Measurements from ENCODE around the gene AUNIP. TPM values are rescaled to one million over a fixed set of nuclear protein-coding genes. Genes with fewer than 3 reads are reported as not detected.
A peak's percentile ranks its signal among the peaks of the same experiment; 100 is the strongest.

The AUNIP gene
- total and polyA plus RNA-seq, 2 donors from 2014 or later, result 0.38 TPM; not detected in 1

- Histone ChIP-seq H3K27ac (ENCODE audit: low read depth in 2 of 2, low read length in 2 of 2) (peak overlapping the region in 1 of 2 donors; percentile 30), H3K4me3 (ENCODE audit: low read length in 3 of 3) (no peak overlapping the region), H3K9me3 (ENCODE audit: control insufficient read depth in 2 of 3, insufficient read depth in 1 of 3, low read length in 3 of 3) (no peaks in the 10 kb centered on the region), H3K36me3 (ENCODE audit: control insufficient read depth in 2 of 3, insufficient read depth in 3 of 3, low read length in 3 of 3) (no peaks in the 10 kb centered on the region), H3K27me3 (ENCODE audit: control insufficient read depth, insufficient read depth, low read length) (no peaks in the 10 kb centered on the region), H3K4me1 (ENCODE audit: control insufficient read depth in 2 of 3, insufficient read depth in 2 of 3, low read depth in 1 of 3, low read length in 3 of 3) (peaks cover 0 to 7% (median 6%) of the 10 kb centered on the region in 3 donors), H3K9ac (ENCODE audit: low read length in 3 of 3) (no peak overlapping the region)
- no peak for TF ChIP-seq CTCF (IDR thresholded peaks at IDR 0.05; ENCODE audit: borderline replicate concordance, extremely low read depth, insufficient read depth)
- FAIRE-seq (no peak), DNase-seq (peak in 4 of 5 donors; percentile 34 to 68 (median 62))
- intact Hi-C loops (cut with DNase I), result no loop called here
Measured at GRCh38 chr1:25889470-25889869, 30.2 kb upstream of the AUNIP start.

GRCh38 chr1:25888426-25888987 is 29.2 kb upstream of the AUNIP start:
- no peaks in the 10 kb centered on the region for H3K36me3 ChIP-seq (ENCODE audit: control insufficient read depth in 2 of 3, insufficient read depth in 3 of 3, low read length in 3 of 3)
- H3K27me3 ChIP-seq (ENCODE audit: control insufficient read depth, insufficient read depth, low read length), result no peaks in the 10 kb centered on the region
- intact Hi-C loops (cut with DNase I), result no loop called here
- H3K9ac ChIP-seq (ENCODE audit: low read length in 3 of 3), result no peak overlapping the region
- DNase-seq (peak in 1 of 5 donors; percentile 0), FAIRE-seq (no peak)
- TF ChIP-seq CTCF (IDR thresholded peaks at IDR 0.05; ENCODE audit: borderline replicate concordance, extremely low read depth, insufficient read depth), result no peak
- no peak overlapping the region for H3K27ac ChIP-seq (ENCODE audit: low read depth in 2 of 2, low read length in 2 of 2)
- H3K4me1 ChIP-seq (ENCODE audit: control insufficient read depth in 2 of 3, insufficient read depth in 2 of 3, low read depth in 1 of 3, low read length in 3 of 3), result peaks cover 0 to 7% (median 6%) of the 10 kb centered on the region in 3 donors
- no peaks in the 10 kb centered on the region for H3K9me3 ChIP-seq (ENCODE audit: control insufficient read depth in 2 of 3, insufficient read depth in 1 of 3, low read length in 3 of 3)
- no peak overlapping the region for H3K4me3 ChIP-seq (ENCODE audit: low read length in 3 of 3)

GRCh38 chr1:25885602-25886001 is 26.3 kb upstream of the AUNIP start:
- H3K27me3 ChIP-seq (ENCODE audit: control insufficient read depth, insufficient read depth, low read length), result no peaks in the 10 kb centered on the region
- intact Hi-C loops (cut with DNase I), result no loop called here
- H3K9ac ChIP-seq (ENCODE audit: low read length in 3 of 3), result no peak overlapping the region
- DNase-seq (no peak), FAIRE-seq (no peak)
- no peak for TF ChIP-seq CTCF (IDR thresholded peaks at IDR 0.05; ENCODE audit: borderline replicate concordance, extremely low read depth, insufficient read depth)
- H3K4me1 ChIP-seq (ENCODE audit: control insufficient read depth in 2 of 3, insufficient read depth in 2 of 3, low read depth in 1 of 3, low read length in 3 of 3), result peaks cover 0 to 7% (median 6%) of the 10 kb centered on the region in 3 donors
- H3K4me3 ChIP-seq (ENCODE audit: low read length in 3 of 3), result no peak overlapping the region
- H3K9me3 ChIP-seq (ENCODE audit: control insufficient read depth in 2 of 3, insufficient read depth in 1 of 3, low read length in 3 of 3), result no peaks in the 10 kb centered on the region
- H3K27ac ChIP-seq (ENCODE audit: low read depth in 2 of 2, low read length in 2 of 2), result no peak overlapping the region
- H3K36me3 ChIP-seq (ENCODE audit: control insufficient read depth in 2 of 3, insufficient read depth in 3 of 3, low read length in 3 of 3), result no peaks in the 10 kb centered on the region

DNA sequence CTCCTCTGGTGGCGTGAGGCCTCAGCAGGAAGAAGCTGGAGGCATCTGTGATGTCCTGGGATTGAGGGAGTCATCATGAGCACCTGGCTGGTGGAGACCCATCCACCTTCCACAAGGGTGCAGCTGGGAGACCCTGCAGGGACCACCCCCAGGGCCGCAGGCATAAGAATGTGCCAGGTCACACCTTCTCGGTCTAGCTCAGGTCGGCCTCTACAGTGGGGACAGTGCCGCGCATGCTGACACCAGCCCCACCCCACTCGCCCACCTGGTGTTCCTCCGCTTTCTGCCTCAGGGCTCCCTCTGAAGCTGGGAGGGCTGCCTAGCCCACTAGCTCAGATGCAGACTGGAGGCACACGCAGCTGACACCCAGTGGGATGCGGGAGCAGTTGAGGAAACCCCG is 22.0 kb upstream of the AUNIP start:
- no peak overlapping the region for H3K27ac ChIP-seq (ENCODE audit: low read depth in 2 of 2, low read length in 2 of 2)

More for the DNA sequence above, 22.0 kb upstream of the AUNIP start:
- Histone ChIP-seq H3K4me1 (ENCODE audit: control insufficient read depth in 2 of 3, insufficient read depth in 2 of 3, low read depth in 1 of 3, low read length in 3 of 3) (peaks cover 0 to 5% (median 0%) of the 10 kb centered on the region in 3 donors), H3K9ac (ENCODE audit: low read length in 3 of 3) (no peak overlapping the region), H3K36me3 (ENCODE audit: control insufficient read depth in 2 of 3, insufficient read depth in 3 of 3, low read length in 3 of 3) (no peaks in the 10 kb centered on the region), H3K9me3 (ENCODE audit: control insufficient read depth in 2 of 3, insufficient read depth in 1 of 3, low read length in 3 of 3) (no peaks in the 10 kb centered on the region), H3K4me3 (ENCODE audit: low read length in 3 of 3) (no peak overlapping the region), H3K27me3 (ENCODE audit: control insufficient read depth, insufficient read depth, low read length) (no peaks in the 10 kb centered on the region)
- DNase-seq (no peak), FAIRE-seq (no peak)
- intact Hi-C loops (cut with DNase I), result no loop called here
- no peak for TF ChIP-seq CTCF (IDR thresholded peaks at IDR 0.05; ENCODE audit: borderline replicate concordance, extremely low read depth, insufficient read depth)

All from kidney (tissue), 14 donors.